SK-N-SH (cell line): ENCODE measurements around the gene CDH23. TPM values are rescaled to one million over a fixed set of nuclear protein-coding genes. Genes with fewer than 3 reads are reported as not detected.

Source experiments
- CTCF ChIA-PET: fragments of 300-600, 350-600 bp; formaldehyde crosslinking; extraction: SDS; loops from one replicate; lab custom pipeline; 2021; lab: Yijun Ruan, JAX
- POLR2A ChIA-PET: fragments of 350-600 bp; sonication (Branson Sonifier 250); formaldehyde crosslinking; extraction: SDS; loops from one replicate; lab custom pipeline; 2020; ENCODE audit warnings: antibody characterized with exemption, inconsistent platforms; lab: Yijun Ruan, JAX
- DNase-seq: peaks from one replicate; pipeline ENCODE4 v3.0.0; 2012
- H2AFZ ChIP-seq: fragments of 200-600 bp; sonication (generic); 2 replicates; pipeline ENCODE4 v1.8.1; 2016; ENCODE audit warnings: antibody characterized with exemption, mild to moderate bottlenecking, low read depth
- H3F3A ChIP-seq: fragments of 200-600 bp; sonication (generic); replicated peaks from 2 replicates; pipeline ENCODE3; 2016; ENCODE audit warnings: antibody characterized with exemption, mild to moderate bottlenecking; ENCODE audit not compliant: insufficient read depth
- H3K27ac ChIP-seq, 2 experiments: fragments of 200-500 bp in 1 of 2; fragments of 200-600 bp in 1 of 2; sonication (Bioruptor generic) in 1 of 2; sonication (generic), shearing (Covaris generic) in 1 of 2; 2 replicates each; pipeline versions ENCODE4 v1.5.1 to v1.6.1; 2014 to 2016; ENCODE audit warnings: low read depth in 2 of 2, inconsistent platforms in 1 of 2, low read length in 1 of 2, mild to moderate bottlenecking in 1 of 2, mixed read lengths in 1 of 2
- H3K27me3 ChIP-seq: fragments of 200-600 bp; sonication (generic), shearing (Covaris generic); 2 replicates; pipeline ENCODE4 v1.6.1; 2016; ENCODE audit warnings: mixed run types; ENCODE audit not compliant: insufficient read depth
- H3K36me3 ChIP-seq, 2 experiments: fragments of 200-500 bp in 1 of 2; fragments of 200-600 bp in 1 of 2; sonication (Bioruptor generic) in 1 of 2; sonication (generic) in 1 of 2; replicated peaks in 1 of 2; 2 replicates each; pipeline versions ENCODE3 to v1.5.1; 2014 to 2016; ENCODE audit warnings: low read length in 1 of 2, mild to moderate bottlenecking in 1 of 2; ENCODE audit not compliant: insufficient read depth in 2 of 2, control insufficient read depth in 1 of 2
- H3K4me1 ChIP-seq, 2 experiments: fragments of 200-500 bp in 1 of 2; fragments of 200-600 bp in 1 of 2; sonication (Bioruptor generic) in 1 of 2; sonication (generic), shearing (Covaris generic) in 1 of 2; 2 replicates each; pipeline versions ENCODE4 v1.5.1 to v1.6.1; 2014 to 2016; ENCODE audit warnings: low read depth in 1 of 2, low read length in 1 of 2, mixed run types in 1 of 2; ENCODE audit not compliant: insufficient read depth in 2 of 2, control insufficient read depth in 1 of 2
- H3K4me2 ChIP-seq: fragments of 200-600 bp; sonication (generic), shearing (Covaris generic); 2 replicates; pipeline ENCODE4 v1.6.1; 2017; ENCODE audit warnings: mixed run types
- H3K4me3 ChIP-seq, 2 experiments: fragments of 200-500 bp in 1 of 2; fragments of 200-600 bp in 1 of 2; sonication (Bioruptor generic) in 1 of 2; sonication (generic), shearing (Covaris generic) in 1 of 2; 2 replicates each; pipeline versions ENCODE4 v1.5.1 to v1.8.1; 2014 to 2016; ENCODE audit warnings: low read depth in 2 of 2, inconsistent platforms in 1 of 2, low read length in 1 of 2, mild to moderate bottlenecking in 1 of 2, mixed read lengths in 1 of 2, moderate library complexity in 1 of 2
- H3K79me2 ChIP-seq: fragments of 200-600 bp; sonication (generic); 2 replicates; pipeline ENCODE4 v1.8.1; 2017; ENCODE audit warnings: mild to moderate bottlenecking; ENCODE audit not compliant: insufficient read depth
- H3K9ac ChIP-seq: fragments of 200-600 bp; sonication (generic); 2 replicates; pipeline ENCODE4 v1.6.1; 2017; ENCODE audit warnings: mixed run types
- H3K9me2 ChIP-seq: fragments of 200-600 bp; sonication (generic); 2 replicates; pipeline ENCODE4 v1.6.1; 2017; ENCODE audit warnings: mixed run types
- H3K9me3 ChIP-seq: fragments of 200-600 bp; sonication (generic); 2 replicates; pipeline ENCODE4 v1.6.1; 2017; ENCODE audit warnings: mixed run types, mild to moderate bottlenecking, moderate library complexity
- H4K20me1 ChIP-seq: fragments of 200-600 bp; sonication (generic); 2 replicates; pipeline ENCODE4 v1.6.1; 2017; ENCODE audit warnings: mild to moderate bottlenecking, mixed run types; ENCODE audit not compliant: insufficient read depth
- CHD2 ChIP-seq: fragments of 150-350 bp; IDR thresholded peaks from 2 replicates; pipeline ENCODE4 v1.6.1; 2018; ENCODE audit warnings: low read length; ENCODE audit not compliant: partially characterized antibody
- EZH2phosphoT487 ChIP-seq: fragments of 200-600 bp; sonication (generic); IDR thresholded peaks from 2 replicates; pipeline ENCODE4 v1.6.1; 2017; ENCODE audit warnings: low read depth, mixed run types, mild to moderate bottlenecking, antibody characterized with exemption, moderate library complexity, borderline replicate concordance
- FOXJ3 ChIP-seq: sonication (generic); formaldehyde crosslinking; IDR thresholded peaks from 2 replicates; pipeline ENCODE4 v1.5.1; 2020; ENCODE audit warnings: mild to moderate bottlenecking, missing genetic modification reagents
- FOXM1 ChIP-seq: IDR thresholded peaks from 2 replicates; pipeline ENCODE4 v1.4.0; 2012; ENCODE audit warnings: low read depth, mild to moderate bottlenecking
- JUND ChIP-seq: IDR thresholded peaks from 2 replicates; pipeline ENCODE4 v1.4.0; 2012
- MXI1 ChIP-seq: IDR thresholded peaks from 2 replicates; pipeline ENCODE4 v1.6.1; 2012; ENCODE audit warnings: mild to moderate bottlenecking, low read depth, low read length, improper control_type of control experiment
- RAD21 ChIP-seq: IDR thresholded peaks from 2 replicates; pipeline ENCODE4 v1.6.1; 2012; ENCODE audit warnings: mild to moderate bottlenecking, low read length
- RFX5 ChIP-seq: IDR thresholded peaks from 2 replicates; pipeline ENCODE4 v1.6.1; 2012; ENCODE audit warnings: mild to moderate bottlenecking, improper control_type of control experiment, low read length
- RXRA ChIP-seq: IDR thresholded peaks from 2 replicates; pipeline ENCODE4 v1.4.0; 2012; ENCODE audit warnings: low read depth, mild to moderate bottlenecking, borderline replicate concordance
- TCF12 ChIP-seq: IDR thresholded peaks from 2 replicates; pipeline ENCODE4 v1.4.0; 2012
- TEAD4 ChIP-seq: IDR thresholded peaks from 2 replicates; pipeline ENCODE4 v1.4.0; 2012; ENCODE audit warnings: mild to moderate bottlenecking, borderline replicate concordance; ENCODE audit not compliant: insufficient read depth
- YY1 ChIP-seq: IDR thresholded peaks from 2 replicates; pipeline ENCODE4 v1.4.0; 2012; ENCODE audit warnings: low read depth, mild to moderate bottlenecking
- WGBS: methylation state at CpG from one replicate; pipeline ENCODE4 v1.1.6; 2017; ENCODE audit warnings: low lambda C conversion rate; 5-methylcytosine and 5-hydroxymethylcytosine counted together
- polyA plus RNA-seq, 3 experiments: library from polyadenylated mRNA; depleted of rRNA; stranded (reverse); fragments of >200 nt; gene quantifications; 2 replicates each; pipeline ENCODE4 v1.2.3, GENCODE V29; 2012
- TF ChIP-seq, protein P1 (sequence below): IDR thresholded peaks from 2 replicates; pipeline ENCODE4; 2012
- TF ChIP-seq, protein P2 (sequence below): IDR thresholded peaks from 2 replicates; pipeline ENCODE4 v1.4.0; 2012; ENCODE audit warnings: low read depth, borderline replicate concordance
- TF ChIP-seq, protein P3 (sequence below): IDR thresholded peaks from 2 replicates; pipeline ENCODE4 v1.6.1; 2012; ENCODE audit warnings: mild to moderate bottlenecking, low read depth, low read length, moderate library complexity
- TF ChIP-seq, protein P4 (sequence below): fragments of 150-350 bp; IDR thresholded peaks from 2 replicates; pipeline ENCODE4 v1.6.1; 2016; ENCODE audit warnings: mild to moderate bottlenecking, low read depth, low read length
- TF ChIP-seq, protein P5 (sequence below): IDR thresholded peaks from 2 replicates; pipeline ENCODE4 v1.4.0; 2012; ENCODE audit warnings: low read depth, borderline replicate concordance
- TF ChIP-seq, protein P6 (sequence below): IDR thresholded peaks from 2 replicates; pipeline ENCODE4 v1.4.0; 2012; ENCODE audit warnings: low read depth

Gene CDH23
- polyA plus RNA-seq, 1 of the 3 experiments (the other 2 are of a cell fraction): 0.03 TPM

DNA sequence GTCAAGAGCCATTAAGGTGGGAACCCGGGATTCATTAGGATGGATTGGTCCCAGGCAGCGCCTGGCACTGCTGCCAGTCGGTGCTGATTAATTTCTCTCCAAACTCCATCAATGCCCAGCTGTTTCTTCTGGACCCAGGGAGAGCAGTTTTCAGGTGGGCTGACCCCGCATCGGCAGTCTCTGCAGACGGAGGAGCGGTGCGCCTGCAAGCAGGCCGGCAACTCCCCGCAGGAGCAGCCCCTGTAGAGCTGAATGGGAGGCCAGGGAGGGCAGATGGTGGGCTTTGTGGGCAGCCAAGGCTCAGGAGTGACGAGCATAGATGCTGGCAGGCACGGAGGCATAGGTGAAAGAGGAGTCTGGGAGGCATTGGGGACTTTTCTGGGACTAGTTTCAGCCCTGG, 56.5 kb downstream of the CDH23 start:
- no peak for TF ChIP-seq RFX5
- no peak for TF ChIP-seq FOXM1
- CTCF ChIA-PET: interaction anchor here (1.3 kb wide), 1 partner anchor 12 kb away, joined by 3 read pairs; no protein-coding TSS in a partner anchor
- 43% methylated on average over 9 of the region's 12 CpGs for WGBS

DNA sequence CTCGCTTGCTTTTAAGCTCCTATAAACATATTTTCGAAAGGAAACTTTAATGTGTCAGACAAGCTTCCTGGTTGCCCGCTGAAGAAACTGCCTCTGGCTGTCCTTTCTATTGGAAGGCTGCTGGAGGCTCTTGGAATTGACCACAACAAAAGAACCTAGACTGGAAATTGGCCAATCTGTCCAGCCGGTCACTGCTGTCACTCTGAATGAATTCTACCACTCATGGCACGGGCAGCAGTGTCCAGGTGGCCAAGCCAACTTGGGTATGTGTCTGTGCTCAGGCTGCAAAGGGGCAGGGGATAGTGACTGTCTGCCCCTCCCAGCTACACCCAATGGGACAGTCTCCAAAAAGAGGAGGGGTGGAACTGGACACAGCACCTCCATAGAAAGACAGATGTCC, 57.6 kb downstream of the CDH23 start:
- 69% methylated on average over 4 of the region's 5 CpGs for WGBS
- Histone ChIP-seq H3K27me3 (peaks cover 14% of the 10 kb centered on the region; the same call in 1 of the 2 replicates), H3K4me2 (no peak overlapping the region), H3K9me3 (no peaks in the 10 kb centered on the region), H2AFZ (no peak overlapping the region), H3K4me1 (peaks cover 0 to 5% of the 10 kb centered on the region in 2 experiments; a peak in 1 of 4 replicates), H3F3A (no peaks in the 10 kb centered on the region), H3K79me2 (no peaks in the 10 kb centered on the region), H3K4me3 (no peak overlapping the region), H3K9me2 (no peaks in the 10 kb centered on the region), H3K27ac (no peak overlapping the region), H3K9ac (no peak overlapping the region), H4K20me1 (no peaks in the 10 kb centered on the region), H3K36me3 (no peaks in the 10 kb centered on the region)
- CTCF ChIA-PET: interaction anchor here (1.4 kb wide), 1 partner anchor 115 kb away, joined by 3 read pairs; no protein-coding TSS in a partner anchor
- POLR2A ChIA-PET: no interaction called here
- TF ChIP-seq, protein P1, sequence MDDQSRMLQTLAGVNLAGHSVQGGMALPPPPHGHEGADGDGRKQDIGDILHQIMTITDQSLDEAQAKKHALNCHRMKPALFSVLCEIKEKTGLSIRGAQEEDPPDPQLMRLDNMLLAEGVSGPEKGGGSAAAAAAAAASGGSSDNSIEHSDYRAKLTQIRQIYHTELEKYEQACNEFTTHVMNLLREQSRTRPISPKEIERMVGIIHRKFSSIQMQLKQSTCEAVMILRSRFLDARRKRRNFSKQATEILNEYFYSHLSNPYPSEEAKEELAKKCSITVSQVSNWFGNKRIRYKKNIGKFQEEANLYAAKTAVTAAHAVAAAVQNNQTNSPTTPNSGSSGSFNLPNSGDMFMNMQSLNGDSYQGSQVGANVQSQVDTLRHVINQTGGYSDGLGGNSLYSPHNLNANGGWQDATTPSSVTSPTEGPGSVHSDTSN: no peak
- TF ChIP-seq, protein P2, sequence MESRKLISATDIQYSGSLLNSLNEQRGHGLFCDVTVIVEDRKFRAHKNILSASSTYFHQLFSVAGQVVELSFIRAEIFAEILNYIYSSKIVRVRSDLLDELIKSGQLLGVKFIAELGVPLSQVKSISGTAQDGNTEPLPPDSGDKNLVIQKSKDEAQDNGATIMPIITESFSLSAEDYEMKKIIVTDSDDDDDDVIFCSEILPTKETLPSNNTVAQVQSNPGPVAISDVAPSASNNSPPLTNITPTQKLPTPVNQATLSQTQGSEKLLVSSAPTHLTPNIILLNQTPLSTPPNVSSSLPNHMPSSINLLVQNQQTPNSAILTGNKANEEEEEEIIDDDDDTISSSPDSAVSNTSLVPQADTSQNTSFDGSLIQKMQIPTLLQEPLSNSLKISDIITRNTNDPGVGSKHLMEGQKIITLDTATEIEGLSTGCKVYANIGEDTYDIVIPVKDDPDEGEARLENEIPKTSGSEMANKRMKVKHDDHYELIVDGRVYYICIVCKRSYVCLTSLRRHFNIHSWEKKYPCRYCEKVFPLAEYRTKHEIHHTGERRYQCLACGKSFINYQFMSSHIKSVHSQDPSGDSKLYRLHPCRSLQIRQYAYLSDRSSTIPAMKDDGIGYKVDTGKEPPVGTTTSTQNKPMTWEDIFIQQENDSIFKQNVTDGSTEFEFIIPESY: no peak
- TF ChIP-seq RXRA (no peak), TEAD4 (no peak), MXI1 (no peak), RFX5 (no peak), EZH2phosphoT487 (no peak), YY1 (no peak), FOXJ3 (CRISPR knock-in tag) (no peak), CHD2 (no peak), JUND (no peak), TCF12 (no peak), RAD21 (no peak)
- TF ChIP-seq, protein P3, sequence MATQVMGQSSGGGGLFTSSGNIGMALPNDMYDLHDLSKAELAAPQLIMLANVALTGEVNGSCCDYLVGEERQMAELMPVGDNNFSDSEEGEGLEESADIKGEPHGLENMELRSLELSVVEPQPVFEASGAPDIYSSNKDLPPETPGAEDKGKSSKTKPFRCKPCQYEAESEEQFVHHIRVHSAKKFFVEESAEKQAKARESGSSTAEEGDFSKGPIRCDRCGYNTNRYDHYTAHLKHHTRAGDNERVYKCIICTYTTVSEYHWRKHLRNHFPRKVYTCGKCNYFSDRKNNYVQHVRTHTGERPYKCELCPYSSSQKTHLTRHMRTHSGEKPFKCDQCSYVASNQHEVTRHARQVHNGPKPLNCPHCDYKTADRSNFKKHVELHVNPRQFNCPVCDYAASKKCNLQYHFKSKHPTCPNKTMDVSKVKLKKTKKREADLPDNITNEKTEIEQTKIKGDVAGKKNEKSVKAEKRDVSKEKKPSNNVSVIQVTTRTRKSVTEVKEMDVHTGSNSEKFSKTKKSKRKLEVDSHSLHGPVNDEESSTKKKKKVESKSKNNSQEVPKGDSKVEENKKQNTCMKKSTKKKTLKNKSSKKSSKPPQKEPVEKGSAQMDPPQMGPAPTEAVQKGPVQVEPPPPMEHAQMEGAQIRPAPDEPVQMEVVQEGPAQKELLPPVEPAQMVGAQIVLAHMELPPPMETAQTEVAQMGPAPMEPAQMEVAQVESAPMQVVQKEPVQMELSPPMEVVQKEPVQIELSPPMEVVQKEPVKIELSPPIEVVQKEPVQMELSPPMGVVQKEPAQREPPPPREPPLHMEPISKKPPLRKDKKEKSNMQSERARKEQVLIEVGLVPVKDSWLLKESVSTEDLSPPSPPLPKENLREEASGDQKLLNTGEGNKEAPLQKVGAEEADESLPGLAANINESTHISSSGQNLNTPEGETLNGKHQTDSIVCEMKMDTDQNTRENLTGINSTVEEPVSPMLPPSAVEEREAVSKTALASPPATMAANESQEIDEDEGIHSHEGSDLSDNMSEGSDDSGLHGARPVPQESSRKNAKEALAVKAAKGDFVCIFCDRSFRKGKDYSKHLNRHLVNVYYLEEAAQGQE: no peak
- TF ChIP-seq, protein P4, sequence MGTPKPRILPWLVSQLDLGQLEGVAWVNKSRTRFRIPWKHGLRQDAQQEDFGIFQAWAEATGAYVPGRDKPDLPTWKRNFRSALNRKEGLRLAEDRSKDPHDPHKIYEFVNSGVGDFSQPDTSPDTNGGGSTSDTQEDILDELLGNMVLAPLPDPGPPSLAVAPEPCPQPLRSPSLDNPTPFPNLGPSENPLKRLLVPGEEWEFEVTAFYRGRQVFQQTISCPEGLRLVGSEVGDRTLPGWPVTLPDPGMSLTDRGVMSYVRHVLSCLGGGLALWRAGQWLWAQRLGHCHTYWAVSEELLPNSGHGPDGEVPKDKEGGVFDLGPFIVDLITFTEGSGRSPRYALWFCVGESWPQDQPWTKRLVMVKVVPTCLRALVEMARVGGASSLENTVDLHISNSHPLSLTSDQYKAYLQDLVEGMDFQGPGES: no peak
- TF ChIP-seq, protein P5, sequence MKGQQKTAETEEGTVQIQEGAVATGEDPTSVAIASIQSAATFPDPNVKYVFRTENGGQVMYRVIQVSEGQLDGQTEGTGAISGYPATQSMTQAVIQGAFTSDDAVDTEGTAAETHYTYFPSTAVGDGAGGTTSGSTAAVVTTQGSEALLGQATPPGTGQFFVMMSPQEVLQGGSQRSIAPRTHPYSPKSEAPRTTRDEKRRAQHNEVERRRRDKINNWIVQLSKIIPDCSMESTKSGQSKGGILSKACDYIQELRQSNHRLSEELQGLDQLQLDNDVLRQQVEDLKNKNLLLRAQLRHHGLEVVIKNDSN: no peak
- TF ChIP-seq, protein P6, sequence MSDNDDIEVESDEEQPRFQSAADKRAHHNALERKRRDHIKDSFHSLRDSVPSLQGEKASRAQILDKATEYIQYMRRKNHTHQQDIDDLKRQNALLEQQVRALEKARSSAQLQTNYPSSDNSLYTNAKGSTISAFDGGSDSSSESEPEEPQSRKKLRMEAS: no peak
- no peak for DNase-seq

More for the DNA sequence above, 56.5 kb downstream of the CDH23 start:
- no peak overlapping the region for H2AFZ ChIP-seq
- H3K27ac ChIP-seq: no peak overlapping the region
- no peak for DNase-seq
- H3K4me1 ChIP-seq: peaks cover 0 to 5% of the 10 kb centered on the region in 2 experiments; a peak in 1 of 4 replicates
- H3K9me3 ChIP-seq: no peaks in the 10 kb centered on the region
- peaks cover 12% of the 10 kb centered on the region; the same call in 1 of the 2 replicates for H3K27me3 ChIP-seq
- no peak overlapping the region for H3K4me2 ChIP-seq
- POLR2A ChIA-PET: no interaction called here
- no peaks in the 10 kb centered on the region for H3K79me2 ChIP-seq
- H3K36me3 ChIP-seq: no peaks in the 10 kb centered on the region
- no peaks in the 10 kb centered on the region for H3K9me2 ChIP-seq
- H3K4me3 ChIP-seq: no peak overlapping the region
- no peak overlapping the region for H3K9ac ChIP-seq
- no peaks in the 10 kb centered on the region for H3F3A ChIP-seq
- no peaks in the 10 kb centered on the region for H4K20me1 ChIP-seq
